ENCODE measurements around the gene HDAC1. TPM values are rescaled to one million over a fixed set of nuclear protein-coding genes. Genes with fewer than 3 reads are reported as not detected.

Gene HDAC1
- total RNA-seq, 1 experiment from 2014 or later = 117 TPM

- H3K4me1 ChIP-seq = peaks cover 5% of the 10 kb centered on the region; the same call in 1 of the 2 replicates
- no peak for DNase-seq
- H3K27ac Mint-ChIP-seq (ENCODE audit: unreplicated experiment) = no peak overlapping the region
- no peak overlapping the region for H3K4me3 ChIP-seq (ENCODE audit: low read depth, low read length)
- peaks cover 19% of the 10 kb centered on the region for H3K36me3 Mint-ChIP-seq (ENCODE audit: insufficient read depth, unreplicated experiment)
- no peaks in the 10 kb centered on the region for H3K9me3 Mint-ChIP-seq (ENCODE audit: unreplicated experiment)
- peaks cover 14% of the 10 kb centered on the region for H3K4me1 Mint-ChIP-seq (ENCODE audit: low read depth, unreplicated experiment)
- intact Hi-C loops (cut with micrococcal nuclease; ENCODE audit: unreplicated experiment) = no loop called here
- TF ChIP-seq, protein P1, sequence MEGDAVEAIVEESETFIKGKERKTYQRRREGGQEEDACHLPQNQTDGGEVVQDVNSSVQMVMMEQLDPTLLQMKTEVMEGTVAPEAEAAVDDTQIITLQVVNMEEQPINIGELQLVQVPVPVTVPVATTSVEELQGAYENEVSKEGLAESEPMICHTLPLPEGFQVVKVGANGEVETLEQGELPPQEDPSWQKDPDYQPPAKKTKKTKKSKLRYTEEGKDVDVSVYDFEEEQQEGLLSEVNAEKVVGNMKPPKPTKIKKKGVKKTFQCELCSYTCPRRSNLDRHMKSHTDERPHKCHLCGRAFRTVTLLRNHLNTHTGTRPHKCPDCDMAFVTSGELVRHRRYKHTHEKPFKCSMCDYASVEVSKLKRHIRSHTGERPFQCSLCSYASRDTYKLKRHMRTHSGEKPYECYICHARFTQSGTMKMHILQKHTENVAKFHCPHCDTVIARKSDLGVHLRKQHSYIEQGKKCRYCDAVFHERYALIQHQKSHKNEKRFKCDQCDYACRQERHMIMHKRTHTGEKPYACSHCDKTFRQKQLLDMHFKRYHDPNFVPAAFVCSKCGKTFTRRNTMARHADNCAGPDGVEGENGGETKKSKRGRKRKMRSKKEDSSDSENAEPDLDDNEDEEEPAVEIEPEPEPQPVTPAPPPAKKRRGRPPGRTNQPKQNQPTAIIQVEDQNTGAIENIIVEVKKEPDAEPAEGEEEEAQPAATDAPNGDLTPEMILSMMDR (IDR thresholded peaks at IDR 0.05; ENCODE audit: insufficient read depth in 1 of 2, low read depth in 1 of 2, low read length in 1 of 2, severe bottlenecking in 1 of 2, unreplicated experiment in 1 of 2) = no peak
- no peaks in the 10 kb centered on the region for H3K27me3 Mint-ChIP-seq (ENCODE audit: insufficient read depth, unreplicated experiment)
- POLR2A ChIA-PET = no interaction called here
- no TSS peak for BruUV-seq (replicated peaks)
- H3K27me3 ChIP-seq (replicated peaks; ENCODE audit: control insufficient read depth, insufficient read depth, low read length) = no peaks in the 10 kb centered on the region
- H3K9me3 ChIP-seq = no peaks in the 10 kb centered on the region
- no peak overlapping the region for H3K4me3 Mint-ChIP-seq (ENCODE audit: unreplicated experiment)
- CTCF ChIA-PET = no interaction called here
- H3K36me3 ChIP-seq (ENCODE audit: control insufficient read depth, insufficient read depth, low read length) = no peaks in the 10 kb centered on the region
Measured at GRCh38 chr1:32364836-32365235, 73.0 kb downstream of the HDAC1 start.

GRCh38 chr1:32365445-32365844 is 73.6 kb downstream of the HDAC1 start:
- peaks cover 14% of the 10 kb centered on the region for H3K4me1 Mint-ChIP-seq (ENCODE audit: low read depth, unreplicated experiment)
- CTCF ChIA-PET = no interaction called here
- peaks cover 19% of the 10 kb centered on the region for H3K36me3 Mint-ChIP-seq (ENCODE audit: insufficient read depth, unreplicated experiment)
- H3K27me3 Mint-ChIP-seq (ENCODE audit: insufficient read depth, unreplicated experiment) = no peaks in the 10 kb centered on the region
- TF ChIP-seq, protein P1 (IDR thresholded peaks at IDR 0.05; ENCODE audit: insufficient read depth in 1 of 2, low read depth in 1 of 2, low read length in 1 of 2, severe bottlenecking in 1 of 2, unreplicated experiment in 1 of 2) = no peak
- H3K4me1 ChIP-seq = peaks cover 5% of the 10 kb centered on the region; the same call in 1 of the 2 replicates
- H3K4me3 Mint-ChIP-seq (ENCODE audit: unreplicated experiment) = no peak overlapping the region
- no peaks in the 10 kb centered on the region for H3K36me3 ChIP-seq (ENCODE audit: control insufficient read depth, insufficient read depth, low read length)
- no peaks in the 10 kb centered on the region for H3K9me3 Mint-ChIP-seq (ENCODE audit: unreplicated experiment)
- POLR2A ChIA-PET = no interaction called here
- H3K4me3 ChIP-seq (ENCODE audit: low read depth, low read length) = no peak overlapping the region
- no peaks in the 10 kb centered on the region for H3K27me3 ChIP-seq (replicated peaks; ENCODE audit: control insufficient read depth, insufficient read depth, low read length)
- intact Hi-C loops (cut with micrococcal nuclease; ENCODE audit: unreplicated experiment) = no loop called here
- H3K9me3 ChIP-seq = no peaks in the 10 kb centered on the region
- no peak overlapping the region for H3K27ac Mint-ChIP-seq (ENCODE audit: unreplicated experiment)
- no peak for DNase-seq
- no TSS peak for BruUV-seq (replicated peaks)

DNA sequence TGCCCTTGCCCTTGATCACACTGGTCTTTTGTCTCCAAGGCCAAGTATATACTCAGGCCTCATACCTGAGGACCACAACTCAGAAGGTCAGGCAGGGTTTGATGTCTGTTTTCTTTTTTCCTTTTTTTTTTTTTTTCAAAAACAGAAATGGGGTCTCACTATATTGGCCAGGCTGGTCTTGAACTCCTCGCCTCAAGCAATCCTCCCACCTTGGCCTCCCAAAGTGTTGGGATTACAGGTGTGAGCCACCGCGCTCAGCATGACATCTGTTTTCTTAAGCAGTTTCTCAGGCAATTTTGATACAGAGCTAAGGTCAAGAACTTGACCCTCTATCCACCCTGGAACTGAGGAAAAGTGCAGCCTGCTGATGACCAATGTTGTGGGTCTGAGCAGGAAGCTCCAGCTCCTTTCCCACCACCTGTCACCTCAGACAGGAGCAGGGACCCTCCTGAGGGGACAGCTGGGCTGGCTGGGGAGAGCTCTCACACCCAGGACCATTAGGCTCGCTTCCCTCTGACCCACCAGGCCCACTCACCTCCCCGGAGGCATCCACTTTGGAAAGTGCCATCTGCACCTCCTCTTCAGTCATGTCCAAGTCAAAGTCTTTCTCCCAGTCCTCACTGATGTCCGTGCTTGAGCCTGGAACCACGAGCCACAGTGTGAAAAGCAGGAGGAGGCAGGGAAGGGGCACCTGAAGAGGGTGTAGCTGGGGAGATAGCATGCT is 76.2 kb downstream of the HDAC1 start:
- ChIA-PET CTCF (interaction anchor here (0.5 kb wide), 1 partner anchor 168 kb away, joined by 4 read pairs; the partner anchor contains the start of gene CCDC28B), POLR2A (no interaction called here)
- no peaks in the 10 kb centered on the region for H3K4me1 Mint-ChIP-seq (ENCODE audit: low read depth, unreplicated experiment)
- H3K4me3 ChIP-seq (ENCODE audit: low read depth, low read length) = no peak overlapping the region
- no peaks in the 10 kb centered on the region for H3K36me3 ChIP-seq (ENCODE audit: control insufficient read depth, insufficient read depth, low read length)
- no peaks in the 10 kb centered on the region for H3K9me3 Mint-ChIP-seq (ENCODE audit: unreplicated experiment)
- H3K27me3 ChIP-seq (replicated peaks; ENCODE audit: control insufficient read depth, insufficient read depth, low read length) = no peaks in the 10 kb centered on the region
- BruUV-seq (replicated peaks) = no TSS peak
- H3K36me3 Mint-ChIP-seq (ENCODE audit: insufficient read depth, unreplicated experiment) = peaks cover 4% of the 10 kb centered on the region
- no peak for DNase-seq
- H3K9me3 ChIP-seq = no peaks in the 10 kb centered on the region
- H3K27me3 Mint-ChIP-seq (ENCODE audit: insufficient read depth, unreplicated experiment) = no peaks in the 10 kb centered on the region
- TF ChIP-seq, protein P1 (IDR thresholded peaks at IDR 0.05; ENCODE audit: insufficient read depth in 1 of 2, low read depth in 1 of 2, low read length in 1 of 2, severe bottlenecking in 1 of 2, unreplicated experiment in 1 of 2) = no peak
- no peak overlapping the region for H3K4me3 Mint-ChIP-seq (ENCODE audit: unreplicated experiment)
- intact Hi-C loops (cut with micrococcal nuclease; ENCODE audit: unreplicated experiment) = no loop called here
- no peak overlapping the region for H3K27ac Mint-ChIP-seq (ENCODE audit: unreplicated experiment)
- no peaks in the 10 kb centered on the region for H3K4me1 ChIP-seq
